DMS153 (cell line): ENCODE data around the gene AMOTL1.

ENCODE experiments used
- DNase-seq: peaks from one replicate; lab custom pipeline; 2025; lab: John Stamatoyannopoulos, UW

Gene AMOTL1

GRCh38 chr11:94855666-94856065 lies 87.5 kb downstream of the AMOTL1 start:
- DNase-seq: no peak

GRCh38 chr11:94856443-94856842 lies 88.3 kb downstream of the AMOTL1 start:
- DNase-seq: no peak

- DNase-seq: no peak
Observed at GRCh38 chr11:94857337-94857736, 89.2 kb downstream of the AMOTL1 start.

GRCh38 chr11:94858012-94858705 lies 90.0 kb downstream of the AMOTL1 start:
- no peak for DNase-seq

GRCh38 chr11:94860333-94860732 lies 92.2 kb downstream of the AMOTL1 start:
- DNase-seq: no peak

- DNase-seq: no peak
Observed at GRCh38 chr11:94861306-94861845, 93.2 kb downstream of the AMOTL1 start.

GRCh38 chr11:94862926-94863880 lies 95.0 kb downstream of the AMOTL1 start:
- no peak for DNase-seq

- DNase-seq: no peak
Observed at GRCh38 chr11:94864506-94865045, 96.4 kb downstream of the AMOTL1 start.

GRCh38 chr11:94866231-94866822 lies 98.2 kb downstream of the AMOTL1 start:
- no peak for DNase-seq

- DNase-seq: no peak
Observed at GRCh38 chr11:94866936-94867795, 99.0 kb downstream of the AMOTL1 start.

- no peak for DNase-seq
Observed at GRCh38 chr11:94868468-94868867, 100.3 kb downstream of the AMOTL1 start.

- no peak for DNase-seq
Observed at GRCh38 chr11:94869186-94869585, 101.0 kb downstream of the AMOTL1 start.

GRCh38 chr11:94870422-94870821 lies 102.3 kb downstream of the AMOTL1 start:
- DNase-seq: no peak

GRCh38 chr11:94871491-94872185 lies 103.5 kb downstream of the AMOTL1 start:
- DNase-seq: no peak

- no peak for DNase-seq
Observed at GRCh38 chr11:94873916-94874540, 105.9 kb downstream of the AMOTL1 start.

GRCh38 chr11:94876222-94876621 lies 108.1 kb downstream of the AMOTL1 start:
- DNase-seq: no peak

- no peak for DNase-seq
Observed at GRCh38 chr11:94876645-94877442, 108.7 kb downstream of the AMOTL1 start.

GRCh38 chr11:94877443-94878200 lies 109.5 kb downstream of the AMOTL1 start:
- no peak for DNase-seq

- no peak for DNase-seq
Observed at GRCh38 chr11:94879006-94879405, 110.8 kb downstream of the AMOTL1 start.
